Renal cortical epithelial cell (primary cell): ENCODE measurements around the gene FAM151B. TPM values are rescaled to one million over a fixed set of nuclear protein-coding genes. Genes with fewer than 3 reads are reported as not detected.
A peak's percentile ranks its signal among the peaks of the same experiment; 100 is the strongest.

Source experiments
- DNase-seq: peaks from one replicate; pipeline ENCODE4 v3.0.0-alpha.2; 2011; ENCODE audit warnings: low read depth
- total RNA-seq: library from RNA; depleted of rRNA; stranded (reverse); fragments of >200 nt; gene quantifications from 2 replicates; pipeline ENCODE4 v1.2.3, GENCODE V29; 2014

Gene FAM151B
- total RNA-seq, 1 donor from 2014 or later = 7.1 TPM

- peak; percentile 75 for DNase-seq
These were observed 102.9 kb downstream of the FAM151B start for GRCh38 chr5:80590766-80591165.

GRCh38 chr5:80591352-80591751 lies 103.5 kb downstream of the FAM151B start:
- peak; percentile 98 for DNase-seq

GRCh38 chr5:80592105-80592504 lies 104.2 kb downstream of the FAM151B start:
- peak; percentile 69 for DNase-seq

Other genes starting within 250 kb of the FAM151B start
- gene SERINC5, start 232.1 kb upstream of the FAM151B start, total RNA-seq = 8.7 and 23.7 TPM in 2 replicates
- not detected in 2 replicates for gene SPZ1, start 168.1 kb upstream of the FAM151B start, total RNA-seq
- gene ZFYVE16, start 80.0 kb upstream of the FAM151B start, total RNA-seq = 23.1 and 69.6 TPM in 2 replicates
- 4.4 and 4.5 TPM in 2 replicates for gene ANKRD34B, start 82.2 kb downstream of the FAM151B start, total RNA-seq
- gene MSH3, start 166.6 kb downstream of the FAM151B start, total RNA-seq = 17.0 and 26.0 TPM in 2 replicates
- 10.2 and 21.2 TPM in 2 replicates for gene DHFR, start 166.9 kb downstream of the FAM151B start, total RNA-seq